B cell (primary cell): ENCODE data around the gene MYO18A. TPM values are rescaled to one million over a fixed set of nuclear protein-coding genes. Genes with fewer than 3 reads are reported as not detected.

Source experiments
- ATAC-seq: fragments of 200-7000 bp; cut with Tn5 transposase; one replicate; pipeline ENCODE4 v1.10.0; 2021; ENCODE audit warnings: low read depth, mild to moderate bottlenecking, moderate number of reproducible peaks, moderate library complexity
- CTCF ChIA-PET: fragments of 350-600 bp; sonication (Branson Sonifier 250); formaldehyde crosslinking; loops from one replicate; lab custom pipeline; 2021; ENCODE audit warnings: antibody characterized with exemption, inconsistent platforms; lab: Charles Lee
- POLR2A ChIA-PET: fragments of 350-600 bp; sonication (Branson Sonifier 250); formaldehyde crosslinking; loops from one replicate; lab custom pipeline; 2021; ENCODE audit warnings: antibody characterized with exemption; lab: Charles Lee
- DNase-seq: peaks from one replicate; pipeline ENCODE4 v3.0.0; 2013
- H2AFZ ChIP-seq: 2 replicates; pipeline ENCODE4 v1.6.1; 2012; ENCODE audit warnings: mild to moderate bottlenecking, low read depth, low read length; ENCODE audit not compliant: insufficient read depth, poor library complexity, severe bottlenecking
- H3K27ac ChIP-seq, 2 donors: 1 replicate in 1 of 2; 2 replicates in 1 of 2; pipeline ENCODE4 v1.5.1; 2012 to 2013; ENCODE audit warnings: low read length in 2 of 2, mild to moderate bottlenecking in 2 of 2, moderate library complexity in 1 of 2
- H3K27me3 ChIP-seq, 4 experiments: fragments of 200-600 bp in 1 of 4; sonication (generic) in 1 of 4; replicated peaks in 1 of 4; 1 replicate in 2 of 4; 2 replicates in 2 of 4; pipeline versions ENCODE4 v1.6.1 to v1.7.0; 2013 to 2016; ENCODE audit warnings: low read length in 3 of 4, mild to moderate bottlenecking in 2 of 4, mixed read lengths in 1 of 4, moderate library complexity in 1 of 4; ENCODE audit not compliant: insufficient read depth in 4 of 4, control insufficient read depth in 3 of 4; ENCODE audit errors: control extremely low read depth in 1 of 4
- H3K36me3 ChIP-seq, 2 experiments: replicated peaks in 1 of 2; 1 replicate in 1 of 2; 2 replicates in 1 of 2; pipeline versions ENCODE4 v1.6.1 to v1.7.1; 2013; ENCODE audit warnings: low read length in 1 of 2; ENCODE audit not compliant: insufficient read depth in 2 of 2, control insufficient read depth in 1 of 2; ENCODE audit errors: control extremely low read depth in 1 of 2, extremely low read depth in 1 of 2
- H3K4me1 ChIP-seq, 2 donors: fragments of 200-600 bp in 1 of 2; sonication (generic) in 1 of 2; 1 replicate in 1 of 2; 2 replicates in 1 of 2; pipeline versions ENCODE4 v1.5.1 to v1.6.1; 2013 to 2017; ENCODE audit warnings: low read length in 2 of 2; ENCODE audit not compliant: control insufficient read depth in 2 of 2, insufficient read depth in 2 of 2
- H3K4me2 ChIP-seq: replicated peaks from 2 replicates; pipeline ENCODE3; 2012; ENCODE audit warnings: mild to moderate bottlenecking, low read depth, low read length; ENCODE audit not compliant: poor library complexity, severe bottlenecking
- H3K4me3 ChIP-seq, 5 experiments: fragments of 200-600 bp in 1 of 5; sonication (generic) in 1 of 5; 1 replicate in 3 of 5; 2 replicates in 2 of 5; pipeline versions ENCODE4 v1.5.1 to v1.7.0; 2011 to 2016; ENCODE audit warnings: low read length in 4 of 5, mild to moderate bottlenecking in 4 of 5, low read depth in 2 of 5, control low read depth in 1 of 5, moderate library complexity in 1 of 5; ENCODE audit not compliant: insufficient read depth in 1 of 5; ENCODE audit errors: control extremely low read depth in 1 of 5, extremely low read depth in 1 of 5
- H3K79me2 ChIP-seq: fragments of 200-600 bp; sonication (generic); one replicate; pipeline ENCODE4 v1.6.0; 2016; ENCODE audit warnings: low read length; ENCODE audit not compliant: control insufficient read depth, insufficient read depth
- H3K9ac ChIP-seq: fragments of 200-600 bp; sonication (generic); 2 replicates; pipeline ENCODE4 v1.6.1; 2017; ENCODE audit warnings: mild to moderate bottlenecking, low read length, moderate library complexity
- H3K9me3 ChIP-seq, 3 donors: one replicate each; pipeline versions ENCODE4 v1.6.1 to v1.7.1; 2013; ENCODE audit warnings: low read length in 2 of 3; ENCODE audit not compliant: control insufficient read depth in 2 of 3, insufficient read depth in 1 of 3; ENCODE audit errors: control extremely low read depth in 1 of 3
- H4K20me1 ChIP-seq: 2 replicates; pipeline ENCODE4 v1.6.0; 2012; ENCODE audit warnings: mild to moderate bottlenecking, low read length; ENCODE audit not compliant: insufficient read depth, control insufficient read depth, poor library complexity, severe bottlenecking
- H3K27ac Mint-ChIP-seq: one replicate; pipeline ENCODE4 v1.8.0; 2021; ENCODE audit warnings: mixed read lengths
- H3K27me3 Mint-ChIP-seq: one replicate; pipeline ENCODE4 v1.8.0; 2021; ENCODE audit warnings: mixed read lengths
- H3K4me1 Mint-ChIP-seq: one replicate; pipeline ENCODE4 v1.8.0; 2021; ENCODE audit warnings: mixed read lengths
- H3K4me3 Mint-ChIP-seq: one replicate; pipeline ENCODE4 v1.8.0; 2021; ENCODE audit warnings: mixed read lengths
- H3K9me3 Mint-ChIP-seq: one replicate; pipeline ENCODE4 v1.8.0; 2022; ENCODE audit warnings: mixed read lengths; ENCODE audit not compliant: insufficient read depth
- EZH2 ChIP-seq: IDR thresholded peaks from 2 replicates; pipeline ENCODE4 v1.6.1; 2012; ENCODE audit warnings: borderline replicate concordance, low read depth, mild to moderate bottlenecking, moderate library complexity, low read length; ENCODE audit not compliant: insufficient read depth, poor library complexity, severe bottlenecking
- WGBS: methylation state at CpG from one replicate; pipeline ENCODE4 v1.1.5; 2013; ENCODE audit warnings: missing lambda C conversion rate; ENCODE audit not compliant: insufficient coverage; 5-methylcytosine and 5-hydroxymethylcytosine counted together
- intact Hi-C: fragments of 100-400 bp; cut with micrococcal nuclease; formaldehyde crosslinking; loops from one replicate; pipeline ENCODE4 v1.10.0; 2022
- polyA plus RNA-seq: library from polyadenylated mRNA; depleted of rRNA; stranded (reverse); fragments of >200 nt; gene quantifications from 2 replicates; pipeline ENCODE4 v1.2.3, GENCODE V29; 2012
- total RNA-seq, 2 donors: library from RNA; stranded (reverse); fragments of 120-200 nt in 1 of 2; gene quantifications; 1 replicate in 1 of 2; 2 replicates in 1 of 2; pipeline versions ENCODE4 v1.2.3 to v1.2.4, GENCODE V29; 2013 to 2022
- TF ChIP-seq, protein P1 (sequence below): fragments of 200-600 bp; IDR thresholded peaks from one replicate; pipeline ENCODE4 v1.8.0; 2022; ENCODE audit warnings: antibody characterized with exemption, mild to moderate bottlenecking

MYO18A gene
- total and polyA plus RNA-seq, 2 donors (not counting 1 experiment from before 2014, with no cell fraction given): 72.2 to 155 TPM

DNA sequence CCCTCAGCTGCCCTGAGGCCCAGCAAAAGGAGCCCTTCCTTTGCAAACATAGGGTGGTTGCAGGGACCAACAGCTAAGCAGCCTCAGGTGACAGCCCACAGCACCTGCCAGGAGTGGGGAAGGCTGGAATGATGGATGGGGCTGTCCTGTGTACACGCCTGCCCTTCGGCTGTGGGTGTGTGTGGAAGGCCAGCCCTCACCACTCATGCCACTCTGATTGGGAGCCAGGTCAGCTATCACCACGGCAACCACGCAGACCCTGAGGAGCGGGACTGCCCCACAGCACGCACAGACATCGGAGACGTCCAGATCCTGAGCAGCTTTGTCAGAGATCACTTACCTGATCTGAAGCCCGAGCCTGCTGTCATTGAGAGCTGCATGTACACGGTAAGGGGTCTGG lies 125.4 kb downstream of the MYO18A start:
- Histone ChIP-seq H3K4me3 (no peak overlapping the region), H3K9ac (no peak overlapping the region), H3K79me2 (no peaks in the 10 kb centered on the region), H3K27me3 (no peaks in the 10 kb centered on the region), H4K20me1 (no peaks in the 10 kb centered on the region), H3K36me3 (no peaks in the 10 kb centered on the region), H3K9me3 (no peaks in the 10 kb centered on the region), H3K4me1 (no peaks in the 10 kb centered on the region), H2AFZ (no peak overlapping the region), H3K4me2 (no peak overlapping the region), H3K27ac (no peak overlapping the region)
- POLR2A ChIA-PET: no interaction called here
- 91% methylated on average over 6 of the region's 10 CpGs for WGBS
- Mint-ChIP-seq H3K27me3 (peaks cover 9% of the 10 kb centered on the region), H3K4me1 (no peaks in the 10 kb centered on the region), H3K4me3 (no peak overlapping the region), H3K27ac (no peak overlapping the region), H3K9me3 (no peaks in the 10 kb centered on the region)
- no peak for TF ChIP-seq EZH2
- TF ChIP-seq, protein P1, sequence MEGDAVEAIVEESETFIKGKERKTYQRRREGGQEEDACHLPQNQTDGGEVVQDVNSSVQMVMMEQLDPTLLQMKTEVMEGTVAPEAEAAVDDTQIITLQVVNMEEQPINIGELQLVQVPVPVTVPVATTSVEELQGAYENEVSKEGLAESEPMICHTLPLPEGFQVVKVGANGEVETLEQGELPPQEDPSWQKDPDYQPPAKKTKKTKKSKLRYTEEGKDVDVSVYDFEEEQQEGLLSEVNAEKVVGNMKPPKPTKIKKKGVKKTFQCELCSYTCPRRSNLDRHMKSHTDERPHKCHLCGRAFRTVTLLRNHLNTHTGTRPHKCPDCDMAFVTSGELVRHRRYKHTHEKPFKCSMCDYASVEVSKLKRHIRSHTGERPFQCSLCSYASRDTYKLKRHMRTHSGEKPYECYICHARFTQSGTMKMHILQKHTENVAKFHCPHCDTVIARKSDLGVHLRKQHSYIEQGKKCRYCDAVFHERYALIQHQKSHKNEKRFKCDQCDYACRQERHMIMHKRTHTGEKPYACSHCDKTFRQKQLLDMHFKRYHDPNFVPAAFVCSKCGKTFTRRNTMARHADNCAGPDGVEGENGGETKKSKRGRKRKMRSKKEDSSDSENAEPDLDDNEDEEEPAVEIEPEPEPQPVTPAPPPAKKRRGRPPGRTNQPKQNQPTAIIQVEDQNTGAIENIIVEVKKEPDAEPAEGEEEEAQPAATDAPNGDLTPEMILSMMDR: no peak
- CTCF ChIA-PET: no interaction called here
- intact Hi-C loops: no loop called here
- DNase-seq (no peak), ATAC-seq (no peak)

DNA sequence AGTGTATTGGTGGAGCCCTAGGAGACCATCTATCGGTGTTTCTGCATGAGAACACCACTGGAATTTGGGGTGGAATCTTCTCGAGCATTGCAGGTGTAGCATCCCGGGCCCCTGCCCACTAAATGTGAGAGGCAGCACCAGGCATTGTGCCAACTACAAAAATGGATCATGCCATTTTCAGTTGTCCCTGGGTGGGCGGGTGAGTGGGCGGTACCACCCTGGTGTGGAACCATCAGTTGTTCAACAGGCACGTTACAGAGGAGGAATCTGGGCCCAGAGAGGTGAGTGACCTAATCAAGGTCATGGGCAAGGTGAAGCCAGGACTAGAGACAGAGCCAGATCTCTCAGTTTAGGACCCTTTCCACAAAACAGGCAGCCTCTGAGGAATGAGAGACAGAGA lies 128.5 kb downstream of the MYO18A start:
- no peaks in the 10 kb centered on the region for H3K79me2 ChIP-seq

More for the DNA sequence above, 128.5 kb downstream of the MYO18A start:
- no peak for TF ChIP-seq EZH2
- TF ChIP-seq, protein P1: no peak
- Histone ChIP-seq H2AFZ (no peak overlapping the region), H3K4me1 (no peaks in the 10 kb centered on the region), H3K4me3 (no peak overlapping the region), H3K9ac (no peak overlapping the region), H3K27ac (no peak overlapping the region), H3K4me2 (no peak overlapping the region), H3K27me3 (no peaks in the 10 kb centered on the region), H3K9me3 (no peaks in the 10 kb centered on the region), H4K20me1 (no peaks in the 10 kb centered on the region), H3K36me3 (no peaks in the 10 kb centered on the region)
- 87% methylated on average over 5 of the region's 6 CpGs for WGBS
- Mint-ChIP-seq H3K4me3 (no peak overlapping the region), H3K9me3 (no peaks in the 10 kb centered on the region), H3K27me3 (peaks cover 19% of the 10 kb centered on the region), H3K27ac (no peak overlapping the region), H3K4me1 (no peaks in the 10 kb centered on the region)
- intact Hi-C loops: no loop called here
- CTCF ChIA-PET: no interaction called here
- ATAC-seq (no peak), DNase-seq (no peak)
- POLR2A ChIA-PET: no interaction called here
